ENCODE measurements around the gene EFR3B.

EFR3B gene

DNA sequence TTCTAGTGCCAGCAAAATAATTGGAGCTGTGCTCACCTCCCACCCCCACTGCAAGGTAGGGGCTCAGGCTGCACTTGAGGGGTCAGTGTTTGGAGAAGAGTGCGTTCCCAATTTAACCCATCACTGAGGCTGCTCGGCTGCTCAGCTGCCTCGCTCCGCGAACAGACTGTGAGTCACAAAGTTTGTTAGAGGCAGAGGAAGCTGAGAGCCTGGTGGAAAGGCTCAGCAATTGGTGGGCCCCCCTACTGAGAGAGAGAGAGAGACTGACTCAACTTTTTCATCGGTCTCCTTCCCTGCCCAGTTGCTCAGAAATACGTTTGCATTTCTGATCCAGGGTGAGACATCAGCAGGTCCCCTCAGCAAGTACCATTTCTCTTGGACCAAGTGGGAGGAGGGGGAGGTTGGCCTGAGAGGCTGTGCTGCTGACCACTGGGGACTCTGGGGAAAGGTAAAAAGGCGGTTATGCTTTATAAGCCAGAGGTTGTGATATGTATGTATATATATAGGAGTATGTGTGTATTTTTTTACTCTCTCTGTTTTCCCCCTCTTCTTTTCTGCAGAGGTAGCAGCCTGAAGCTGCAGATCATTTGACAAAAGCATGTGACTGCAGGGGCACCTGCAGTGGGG is 1.5 kb downstream of the EFR3B start:
- H3K4me3 ChIP-seq (ENCODE audit: low read length), result no peak overlapping the region

DNA sequence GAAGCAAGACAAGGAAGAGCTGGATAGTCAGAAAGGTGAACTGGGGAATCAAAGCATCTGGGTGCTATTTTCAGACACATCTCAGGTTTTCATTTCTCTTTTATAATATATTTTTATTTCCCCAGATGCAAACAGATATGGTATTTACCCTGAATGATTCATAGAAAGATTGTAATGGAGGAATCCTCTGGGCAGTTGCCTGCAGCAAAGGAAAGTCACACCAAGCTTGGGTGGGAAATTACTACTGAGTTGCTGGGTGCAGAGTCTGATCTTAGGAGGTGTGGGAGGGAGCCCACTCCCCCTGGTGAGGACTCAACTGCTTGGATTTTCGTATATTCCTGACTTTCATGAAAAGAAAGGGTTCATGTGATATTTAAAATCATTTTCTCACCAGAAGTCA is 2.1 kb downstream of the EFR3B start:
- no peak overlapping the region for H3K4me3 ChIP-seq (ENCODE audit: low read length)

More for the DNA sequence above, 1.5 kb downstream of the EFR3B start:
- no peak for TF ChIP-seq ZNF274 (IDR thresholded peaks at IDR 0.05; ENCODE audit: low read depth, low read length)

DNA sequence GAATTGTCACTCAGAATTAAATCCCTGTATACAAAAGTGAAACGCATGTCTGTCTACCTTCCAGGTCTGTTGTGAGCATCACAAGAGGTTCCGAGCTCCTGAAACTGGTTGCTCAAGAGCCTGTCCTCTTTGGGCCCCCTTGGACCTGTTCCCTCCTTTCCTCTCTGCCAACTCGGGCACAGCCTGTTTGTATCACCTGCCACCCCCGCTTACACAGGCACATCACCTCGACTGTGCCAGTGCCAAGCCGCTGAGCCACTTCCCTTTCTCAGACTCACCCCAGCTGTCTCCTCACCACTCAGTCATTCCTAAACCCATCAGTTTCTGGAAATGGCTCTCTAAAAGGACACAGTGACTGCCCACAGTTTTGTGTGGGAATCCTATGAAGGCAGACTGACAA is 3.1 kb downstream of the EFR3B start:
- no peak overlapping the region for H3K4me3 ChIP-seq (ENCODE audit: low read length)
- TF ChIP-seq ZNF274 (IDR thresholded peaks at IDR 0.05; ENCODE audit: low read depth, low read length), result no peak

More for the DNA sequence above, 2.1 kb downstream of the EFR3B start:
- TF ChIP-seq ZNF274 (IDR thresholded peaks at IDR 0.05; ENCODE audit: low read depth, low read length), result no peak

DNA sequence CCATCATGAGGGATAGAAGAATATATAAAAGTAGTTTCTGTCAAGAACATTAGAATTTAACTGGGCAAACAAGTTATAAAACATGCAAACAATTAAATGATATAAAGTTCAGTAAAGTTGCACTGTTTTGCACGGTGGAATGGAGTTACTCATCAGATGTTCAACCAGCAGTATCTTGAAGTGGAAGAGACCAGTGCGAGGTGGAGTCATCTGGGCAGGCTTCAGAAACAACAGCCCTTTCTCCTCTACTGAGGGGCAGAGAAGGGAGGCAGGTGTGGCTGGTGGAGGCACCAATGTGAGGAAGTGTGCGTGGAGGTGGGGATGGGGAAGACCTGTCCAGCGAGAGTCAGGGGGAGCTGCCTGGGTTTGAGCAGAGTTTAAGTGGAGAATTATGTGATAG is 7.5 kb downstream of the EFR3B start:
- H3K4me3 ChIP-seq (ENCODE audit: low read length), result no peak overlapping the region
- TF ChIP-seq ZNF274 (IDR thresholded peaks at IDR 0.05; ENCODE audit: low read depth, low read length), result no peak

DNA sequence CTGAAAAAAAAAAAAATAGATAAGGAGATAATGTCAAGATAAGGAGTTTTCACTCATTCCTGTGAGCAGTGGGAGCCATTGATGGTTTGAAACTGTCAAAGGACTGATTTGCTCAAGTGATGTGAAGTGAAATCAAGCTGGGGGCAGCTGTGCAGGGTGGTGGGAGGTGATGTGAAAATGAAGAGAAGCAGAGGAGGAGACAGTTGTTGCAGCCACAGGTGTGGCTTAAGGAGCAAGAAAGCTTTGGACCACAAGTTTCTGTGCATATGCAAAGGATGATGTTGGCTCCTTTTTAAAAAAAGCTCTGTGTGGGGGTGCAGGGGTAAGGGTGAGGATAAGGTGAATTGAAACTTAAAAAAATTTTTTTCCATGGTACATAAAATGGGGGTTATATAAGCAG is 8.3 kb downstream of the EFR3B start:
- H3K4me3 ChIP-seq (ENCODE audit: low read length), result no peak overlapping the region
- TF ChIP-seq ZNF274 (IDR thresholded peaks at IDR 0.05; ENCODE audit: low read depth, low read length), result no peak

DNA sequence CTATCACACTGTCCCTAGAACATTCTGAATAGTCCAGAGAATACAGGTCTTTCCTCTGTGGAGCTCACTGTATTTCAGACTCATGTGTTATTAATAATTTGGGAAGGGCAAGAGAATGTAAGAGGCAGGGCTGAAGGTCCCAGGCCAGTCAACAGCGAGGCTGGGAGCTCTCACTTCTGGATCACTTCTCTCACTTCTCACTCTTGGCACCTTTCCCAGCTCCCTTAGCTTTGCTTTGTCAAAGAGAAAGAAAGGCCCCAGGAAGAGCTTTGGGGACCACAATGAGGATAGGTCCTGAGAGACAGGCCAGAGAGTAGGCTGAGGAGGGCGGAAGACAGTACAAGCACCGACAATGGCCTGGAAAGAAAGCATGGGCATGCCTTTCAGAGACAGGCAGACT is 11.2 kb downstream of the EFR3B start:
- no peak overlapping the region for H3K4me3 ChIP-seq (ENCODE audit: low read length)
- no peak for TF ChIP-seq ZNF274 (IDR thresholded peaks at IDR 0.05; ENCODE audit: low read depth, low read length)

DNA sequence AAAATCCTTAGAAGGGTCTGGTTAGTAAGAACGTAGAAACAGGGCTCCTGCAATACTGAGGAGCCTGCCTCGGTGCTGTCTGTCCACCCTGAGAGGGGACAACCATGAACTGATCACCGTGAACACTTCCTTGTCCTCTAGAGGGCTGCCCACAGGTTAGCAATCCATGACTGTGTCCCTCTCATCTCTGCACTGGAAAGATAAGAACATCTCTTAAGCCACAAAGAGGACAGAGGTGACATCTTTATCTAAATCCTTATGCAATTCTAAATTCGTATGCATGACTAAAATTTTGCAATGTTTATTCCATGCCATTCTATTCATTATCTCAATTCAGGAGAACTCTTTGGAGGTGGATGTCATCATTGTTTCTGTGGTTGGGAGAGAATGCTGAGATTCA is 12.8 kb downstream of the EFR3B start:
- H3K4me3 ChIP-seq (ENCODE audit: low read length), result no peak overlapping the region
- TF ChIP-seq ZNF274 (IDR thresholded peaks at IDR 0.05; ENCODE audit: low read depth, low read length), result no peak

DNA sequence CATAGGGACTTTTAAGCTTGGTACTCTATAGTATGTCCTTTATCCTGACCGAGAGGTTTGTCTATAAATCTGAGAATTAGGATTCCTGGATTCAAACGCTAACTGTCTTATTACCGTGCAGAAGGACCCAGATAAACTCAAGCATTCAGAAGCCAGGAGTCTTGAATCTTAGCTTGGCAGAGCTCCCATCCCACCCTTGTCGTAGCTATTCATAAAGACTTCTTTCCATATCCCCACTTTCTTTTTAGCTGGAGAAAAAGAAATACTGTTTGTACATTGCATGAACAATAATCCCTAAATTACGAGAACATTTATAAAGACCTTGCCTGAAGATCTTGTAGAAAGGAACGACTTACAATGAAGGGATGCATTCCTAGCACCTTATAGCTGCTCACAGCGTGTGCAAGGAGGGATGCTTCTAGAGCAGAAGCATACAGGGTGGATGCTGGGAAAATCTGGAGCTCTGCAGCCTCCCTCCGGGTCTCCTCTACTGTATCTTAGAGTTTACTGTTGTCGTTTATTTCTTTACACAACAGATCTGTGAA is 13.6 kb downstream of the EFR3B start:
- no peak for TF ChIP-seq ZNF274 (IDR thresholded peaks at IDR 0.05; ENCODE audit: low read depth, low read length)
- H3K4me3 ChIP-seq (ENCODE audit: low read length), result no peak overlapping the region

DNA sequence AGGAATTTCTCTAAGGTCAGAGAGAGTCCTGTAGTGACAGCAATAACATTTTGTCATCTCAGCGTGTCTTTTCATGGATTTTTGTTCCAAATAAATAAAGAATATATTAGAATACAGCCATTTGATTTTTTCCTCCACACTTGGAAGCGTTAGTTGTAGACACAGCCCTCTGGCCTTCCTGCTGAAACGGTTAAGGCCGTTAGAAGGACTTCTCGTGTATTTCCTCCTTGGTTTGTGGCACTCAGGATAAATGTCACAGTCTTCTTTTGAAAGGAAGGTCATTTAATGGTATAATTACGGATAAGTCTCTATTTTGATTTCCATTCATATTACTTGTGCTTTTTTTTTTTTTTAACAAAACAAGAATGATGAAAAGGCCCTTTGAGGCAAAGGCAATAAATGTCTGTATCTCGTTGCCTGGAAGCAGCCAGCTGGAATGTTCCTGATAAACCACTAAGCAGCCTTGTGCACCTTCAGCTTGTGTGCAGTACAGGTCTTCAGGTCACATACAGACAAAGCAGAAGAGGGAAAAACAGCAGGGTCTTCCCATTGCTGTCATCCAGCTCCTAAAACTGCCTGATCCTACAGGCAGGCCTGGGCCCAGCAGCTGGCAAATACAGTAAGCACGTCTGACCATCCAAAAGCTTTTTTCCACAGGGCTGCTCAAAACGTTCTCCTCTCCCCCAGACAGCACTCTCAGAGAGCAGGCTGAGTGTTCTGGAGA is 14.4 kb downstream of the EFR3B start:
- TF ChIP-seq ZNF274 (IDR thresholded peaks at IDR 0.05; ENCODE audit: low read depth, low read length), result no peak
- H3K4me3 ChIP-seq (ENCODE audit: low read length), result no peak overlapping the region

DNA sequence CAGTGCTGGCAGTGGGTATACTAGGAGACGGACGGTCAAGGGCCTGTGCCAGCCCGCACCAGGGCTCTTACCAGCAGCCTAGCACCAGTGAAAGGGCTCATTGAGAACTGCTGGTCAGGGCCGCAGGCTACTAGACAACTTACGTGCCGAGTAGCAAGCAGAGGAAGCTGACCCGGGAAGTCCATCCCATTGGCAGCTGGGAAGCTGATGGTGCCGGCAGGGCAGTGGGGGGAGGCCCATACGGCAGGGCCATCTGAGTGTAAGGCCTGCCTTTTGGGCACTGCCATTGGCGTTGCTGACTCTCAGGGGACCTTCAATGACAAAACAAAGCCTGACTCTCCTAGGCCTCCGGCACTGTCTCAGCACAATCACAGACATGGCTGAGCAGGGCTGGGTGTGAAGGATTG is 20.6 kb downstream of the EFR3B start:
- no peak for TF ChIP-seq ZNF274 (IDR thresholded peaks at IDR 0.05; ENCODE audit: low read depth, low read length)
- no peak overlapping the region for H3K4me3 ChIP-seq (ENCODE audit: low read length)

DNA sequence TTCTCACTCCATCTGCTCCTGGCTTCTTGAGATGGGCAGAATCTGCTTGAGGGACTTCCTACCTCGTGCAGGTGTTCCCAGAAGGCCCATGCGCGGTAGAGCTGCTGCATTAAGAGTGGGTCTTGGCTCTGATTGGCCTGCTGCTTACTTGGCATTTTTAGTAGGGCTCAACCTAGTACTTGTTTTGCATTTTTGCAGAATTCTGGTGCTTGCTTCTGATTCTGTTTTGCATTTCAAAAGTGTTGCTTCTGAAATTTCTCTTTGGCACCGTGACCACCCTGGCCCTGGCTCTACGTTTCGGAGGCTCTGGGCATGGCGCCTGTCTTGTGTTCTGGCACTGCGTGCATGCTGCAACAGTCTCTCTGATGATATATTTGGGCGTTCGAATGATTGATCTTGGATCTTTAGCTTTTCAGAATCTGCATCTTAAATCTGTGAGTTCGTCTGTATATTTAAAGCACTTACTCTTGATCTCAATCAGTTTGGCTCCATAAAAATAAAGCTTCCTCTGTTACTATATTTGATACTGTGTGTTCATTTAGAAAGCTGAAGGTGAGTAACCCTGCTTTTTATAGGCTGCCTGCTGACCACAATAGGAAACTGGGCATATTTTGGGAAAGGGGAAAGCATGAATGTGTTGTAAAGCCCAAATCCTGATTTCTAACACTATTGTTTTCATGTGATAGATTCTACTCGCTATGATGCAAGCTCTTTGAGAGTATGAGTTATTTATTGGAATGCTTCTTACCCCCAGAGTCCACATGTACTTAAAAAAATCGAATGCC is 22.2 kb downstream of the EFR3B start:
- TF ChIP-seq ZNF274 (IDR thresholded peaks at IDR 0.05; ENCODE audit: low read depth, low read length), result no peak
- no peak overlapping the region for H3K4me3 ChIP-seq (ENCODE audit: low read length)

DNA sequence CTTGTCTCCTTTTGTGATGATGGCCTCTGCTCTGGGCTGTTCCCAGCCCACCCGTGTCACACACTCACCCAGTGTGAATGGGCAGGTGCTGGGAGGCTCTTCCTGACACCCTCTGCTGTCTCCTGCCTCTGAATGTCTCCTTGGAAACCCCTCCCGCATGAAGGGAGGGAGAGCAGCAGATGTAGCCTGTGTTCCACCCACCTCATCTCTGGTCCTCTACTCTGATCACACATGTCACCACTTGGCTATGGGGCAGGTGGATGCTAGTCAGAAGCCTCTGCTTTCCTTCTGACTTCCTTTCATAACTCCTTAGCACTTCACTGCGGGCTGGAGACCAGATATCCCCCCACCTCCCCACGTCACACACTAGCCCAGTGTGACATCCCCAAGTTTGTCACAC is 23.9 kb downstream of the EFR3B start:
- no peak for TF ChIP-seq ZNF274 (IDR thresholded peaks at IDR 0.05; ENCODE audit: low read depth, low read length)
- H3K4me3 ChIP-seq (ENCODE audit: low read length), result no peak overlapping the region

DNA sequence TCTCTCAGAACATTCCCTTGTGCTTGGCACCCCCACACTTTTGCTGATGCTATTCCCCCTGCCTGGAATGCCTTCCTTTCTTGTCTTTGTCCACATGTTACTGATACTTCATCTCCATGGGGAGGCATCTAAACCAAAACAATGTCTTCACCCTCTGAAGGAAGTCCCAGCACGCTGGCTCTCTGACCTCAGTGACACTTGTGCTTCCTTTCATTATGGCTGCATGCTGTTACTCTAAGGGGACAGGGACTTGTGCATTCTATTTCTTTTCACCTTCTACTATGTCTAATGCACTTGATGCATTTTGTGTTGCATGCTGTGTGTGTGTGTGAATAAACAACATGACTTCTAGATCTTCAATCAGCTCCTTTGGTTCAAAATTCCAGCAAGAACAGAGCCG is 24.6 kb downstream of the EFR3B start:
- H3K4me3 ChIP-seq (ENCODE audit: low read length), result no peak overlapping the region
- no peak for TF ChIP-seq ZNF274 (IDR thresholded peaks at IDR 0.05; ENCODE audit: low read depth, low read length)

DNA sequence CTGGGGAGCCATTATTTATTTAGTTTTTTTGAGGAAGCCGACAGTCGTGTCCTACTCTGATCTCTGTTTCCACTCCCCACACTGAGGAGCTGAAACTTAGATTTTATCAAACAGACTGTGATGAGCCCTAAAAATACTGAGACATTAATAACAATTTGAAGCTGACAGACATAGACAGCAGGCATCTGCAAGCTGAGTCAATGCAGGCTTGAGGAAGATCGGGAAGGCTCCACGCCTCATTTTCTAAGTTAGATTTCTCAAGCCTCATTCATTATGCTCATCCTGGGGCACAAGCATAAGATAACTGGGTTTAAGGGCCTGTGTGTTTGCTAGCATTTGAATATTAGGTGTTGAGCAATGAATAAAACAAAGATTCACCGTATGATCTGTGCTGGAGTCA is 26.3 kb downstream of the EFR3B start:
- H3K4me3 ChIP-seq (ENCODE audit: low read length), result no peak overlapping the region
- no peak for TF ChIP-seq ZNF274 (IDR thresholded peaks at IDR 0.05; ENCODE audit: low read depth, low read length)

DNA sequence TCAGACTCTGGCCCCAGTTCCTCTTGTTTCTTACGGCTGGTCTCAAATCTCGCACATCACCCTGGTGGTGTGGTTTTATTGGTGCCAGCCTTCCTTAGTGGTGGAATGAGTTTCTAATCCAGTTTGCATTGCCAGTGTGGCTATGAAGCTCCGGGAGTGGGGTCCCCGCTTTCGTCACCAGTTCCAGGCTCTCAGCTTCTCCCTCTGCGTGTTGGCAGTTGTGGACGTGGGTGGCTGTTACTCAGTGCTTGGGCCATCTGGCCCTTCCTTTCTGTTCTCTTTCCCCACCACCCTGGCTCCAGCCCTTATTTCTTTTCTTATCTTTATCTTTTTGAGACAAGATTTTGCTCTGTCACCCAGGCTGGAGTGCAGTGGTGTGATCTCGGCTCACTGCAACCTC is 30.1 kb downstream of the EFR3B start:
- no peak for TF ChIP-seq ZNF274 (IDR thresholded peaks at IDR 0.05; ENCODE audit: low read depth, low read length)
- no peak overlapping the region for H3K4me3 ChIP-seq (ENCODE audit: low read length)
